Measurements from ENCODE around the gene TTLL11.

DNA sequence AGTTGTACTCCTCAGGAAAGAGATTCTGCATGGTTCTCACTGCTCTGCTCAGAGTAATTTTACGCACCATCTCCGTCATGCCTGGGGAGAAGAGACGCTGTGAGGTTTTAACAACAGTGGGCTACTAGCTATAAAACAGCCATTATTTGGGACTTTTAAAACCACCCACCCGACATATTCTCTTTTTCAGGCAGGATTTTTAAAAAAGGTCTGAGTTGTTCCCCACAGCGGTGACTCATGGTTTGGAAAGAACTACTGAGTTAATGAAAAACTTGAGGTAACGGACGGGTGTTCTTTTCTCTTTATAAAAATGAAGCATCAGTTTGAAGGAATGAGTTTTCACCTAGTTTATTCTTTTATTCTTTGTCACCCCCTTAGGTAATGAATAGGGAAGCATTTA, 61.3 kb downstream of the TTLL11 start:
- TF ChIP-seq, protein P1, sequence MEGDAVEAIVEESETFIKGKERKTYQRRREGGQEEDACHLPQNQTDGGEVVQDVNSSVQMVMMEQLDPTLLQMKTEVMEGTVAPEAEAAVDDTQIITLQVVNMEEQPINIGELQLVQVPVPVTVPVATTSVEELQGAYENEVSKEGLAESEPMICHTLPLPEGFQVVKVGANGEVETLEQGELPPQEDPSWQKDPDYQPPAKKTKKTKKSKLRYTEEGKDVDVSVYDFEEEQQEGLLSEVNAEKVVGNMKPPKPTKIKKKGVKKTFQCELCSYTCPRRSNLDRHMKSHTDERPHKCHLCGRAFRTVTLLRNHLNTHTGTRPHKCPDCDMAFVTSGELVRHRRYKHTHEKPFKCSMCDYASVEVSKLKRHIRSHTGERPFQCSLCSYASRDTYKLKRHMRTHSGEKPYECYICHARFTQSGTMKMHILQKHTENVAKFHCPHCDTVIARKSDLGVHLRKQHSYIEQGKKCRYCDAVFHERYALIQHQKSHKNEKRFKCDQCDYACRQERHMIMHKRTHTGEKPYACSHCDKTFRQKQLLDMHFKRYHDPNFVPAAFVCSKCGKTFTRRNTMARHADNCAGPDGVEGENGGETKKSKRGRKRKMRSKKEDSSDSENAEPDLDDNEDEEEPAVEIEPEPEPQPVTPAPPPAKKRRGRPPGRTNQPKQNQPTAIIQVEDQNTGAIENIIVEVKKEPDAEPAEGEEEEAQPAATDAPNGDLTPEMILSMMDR (optimal IDR thresholded peaks at IDR 0.05 in 1 of 3, IDR thresholded peaks at IDR 0.05 in 1 of 3, conservative IDR thresholded peaks at IDR 0.05 in 1 of 3; ENCODE audit: extremely low read depth in 1 of 3, insufficient read depth in 2 of 3, low read length in 3 of 3): no peak
- TF ChIP-seq EZH2 (IDR thresholded peaks at IDR 0.05; ENCODE audit: low read length): no peak

Measured in keratinocyte (primary cell).